SJCRH30 (cell line): ENCODE results near the gene MYL11. TPM values are rescaled to one million over a fixed set of nuclear protein-coding genes. Genes with fewer than 3 reads are reported as not detected.

Experiments
- DNase-seq, 2 experiments: peaks; one replicate each; pipeline ENCODE4 v3.0.0-alpha.2; 2015 to 2020
- H3K27ac ChIP-seq: fragments of 250-450 bp; sonication (Bioruptor Pico); 2 replicates; pipeline ENCODE4 v1.5.1; 2020; ENCODE audit warnings: mild to moderate bottlenecking, moderate library complexity
- H3K27me3 ChIP-seq: fragments of 250-450 bp; sonication (Bioruptor Pico); 2 replicates; pipeline ENCODE4 v1.5.1; 2020; ENCODE audit warnings: mild to moderate bottlenecking, moderate library complexity
- H3K36me3 ChIP-seq: fragments of 250-450 bp; sonication (Bioruptor Pico); 2 replicates; pipeline ENCODE4 v1.5.1; 2020; ENCODE audit warnings: mild to moderate bottlenecking, moderate library complexity
- H3K4me1 ChIP-seq: fragments of 250-450 bp; sonication (Bioruptor Pico); 2 replicates; pipeline ENCODE4 v1.5.1; 2020; ENCODE audit warnings: mild to moderate bottlenecking, moderate library complexity
- H3K4me3 ChIP-seq: fragments of 250-450 bp; sonication (Bioruptor Pico); 2 replicates; pipeline ENCODE4 v1.5.1; 2020; ENCODE audit warnings: mild to moderate bottlenecking, moderate library complexity
- H3K9me3 ChIP-seq: fragments of 250-450 bp; sonication (Bioruptor Pico); replicated peaks from 2 replicates; pipeline ENCODE4 v1.5.1; 2020; ENCODE audit warnings: mild to moderate bottlenecking, moderate library complexity
- total RNA-seq: library from RNA; depleted of rRNA; stranded (reverse); fragments of >200 nt; shearing (Covaris generic); gene quantifications from 2 replicates; pipeline ENCODE4 v1.2.3, GENCODE V29; 2014

Gene MYL11
- total RNA-seq, 1 experiment from 2014 or later = 10.8 TPM

DNA sequence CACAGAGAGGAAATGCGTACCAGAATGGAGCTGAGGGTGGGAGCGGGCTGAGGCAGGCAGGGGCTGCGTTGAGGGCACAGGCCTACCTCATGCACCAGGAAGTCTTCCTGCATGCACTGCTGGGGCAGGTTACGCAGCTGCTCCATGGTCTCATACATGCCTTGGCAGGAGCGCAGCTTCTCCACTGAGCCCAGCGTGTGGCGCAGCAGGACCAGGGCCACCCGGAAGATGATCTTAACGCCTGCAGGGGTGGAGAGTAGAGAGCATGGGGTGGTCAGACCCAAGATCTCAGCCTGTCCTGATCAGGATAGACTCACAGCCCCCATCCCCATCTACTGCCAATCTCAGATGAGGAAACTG, 16.0 kb upstream of the MYL11 start:
- Histone ChIP-seq H3K9me3 (no peaks in the 10 kb centered on the region), H3K36me3 (peaks cover 31% of the 10 kb centered on the region; the same call in 1 of the 2 replicates)
- DNase-seq = no peak

DNA sequence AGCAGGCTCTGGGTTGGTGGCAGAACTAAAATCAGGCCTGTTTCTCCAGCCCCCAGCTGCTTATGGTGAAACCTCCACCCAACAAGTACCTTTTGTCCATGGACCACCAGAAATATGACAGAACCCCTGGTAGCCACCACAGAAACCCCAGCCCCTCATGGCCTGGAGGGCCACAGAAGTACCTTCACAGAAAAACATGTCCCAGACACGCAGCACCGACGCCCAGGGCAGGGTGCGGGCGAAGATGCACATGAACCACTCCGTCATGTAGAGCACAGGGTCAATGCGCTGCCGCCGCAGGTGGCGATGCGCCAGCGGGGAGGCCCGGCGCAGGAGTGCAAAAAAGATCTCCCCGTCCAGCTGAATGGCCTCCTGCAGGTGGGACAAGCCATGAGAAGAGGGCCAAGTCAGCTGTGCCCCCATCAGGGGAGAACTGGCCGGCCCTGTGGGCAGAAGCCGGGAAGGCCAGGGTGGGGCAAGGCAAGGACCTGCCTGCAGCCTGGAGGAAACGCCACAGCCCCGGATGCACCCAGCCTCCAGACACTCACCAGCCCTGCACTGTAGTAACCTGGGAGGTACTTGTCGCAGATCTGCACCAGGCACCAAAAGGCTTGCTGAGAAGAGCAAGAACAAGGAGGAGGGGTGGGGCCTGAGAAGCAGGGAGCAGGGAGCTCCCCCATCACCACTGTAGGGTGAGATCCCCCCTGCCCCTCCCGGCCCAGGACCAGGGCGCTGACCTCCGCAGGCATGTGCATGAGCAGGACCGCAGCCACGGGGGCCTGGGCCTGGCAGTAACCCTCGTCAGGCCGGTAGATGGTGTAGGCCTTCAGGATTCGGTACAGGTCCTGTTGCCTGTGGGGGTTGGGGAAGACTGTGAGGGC, 15.4 kb upstream of the MYL11 start:
- Histone ChIP-seq H3K27me3 (no peaks in the 10 kb centered on the region), H3K9me3 (no peaks in the 10 kb centered on the region), H3K36me3 (peaks cover 28% of the 10 kb centered on the region), H3K4me1 (no peaks in the 10 kb centered on the region; the same call in 1 of the 2 replicates), H3K27ac (no peak overlapping the region), H3K4me3 (no peak overlapping the region)
- DNase-seq = no peak

More for the DNA sequence above, 16.0 kb upstream of the MYL11 start:
- no peaks in the 10 kb centered on the region for H3K27me3 ChIP-seq
- H3K27ac ChIP-seq = no peak overlapping the region
- H3K4me1 ChIP-seq = peaks cover 3% of the 10 kb centered on the region; the same call in 1 of the 2 replicates
- no peak overlapping the region for H3K4me3 ChIP-seq

DNA sequence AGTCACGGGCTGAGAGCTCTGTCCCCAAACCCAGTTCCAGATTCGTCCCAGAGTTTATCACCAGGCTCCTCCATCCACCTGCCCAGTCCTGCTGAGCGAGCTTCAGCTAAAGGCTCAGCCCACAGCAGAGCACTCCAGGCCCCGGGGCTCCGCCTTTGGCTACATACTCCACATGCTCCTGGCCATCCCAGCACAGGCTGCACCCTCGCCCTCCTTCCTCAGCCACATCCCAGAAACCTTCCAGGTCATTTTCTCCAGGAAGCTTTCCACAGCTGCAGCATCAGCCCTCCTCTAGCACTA, 14.8 kb upstream of the MYL11 start:
- Histone ChIP-seq H3K27ac (no peak overlapping the region), H3K9me3 (no peaks in the 10 kb centered on the region), H3K4me1 (no peaks in the 10 kb centered on the region), H3K36me3 (peaks cover 34% of the 10 kb centered on the region), H3K27me3 (no peaks in the 10 kb centered on the region), H3K4me3 (no peak overlapping the region)
- DNase-seq = no peak

DNA sequence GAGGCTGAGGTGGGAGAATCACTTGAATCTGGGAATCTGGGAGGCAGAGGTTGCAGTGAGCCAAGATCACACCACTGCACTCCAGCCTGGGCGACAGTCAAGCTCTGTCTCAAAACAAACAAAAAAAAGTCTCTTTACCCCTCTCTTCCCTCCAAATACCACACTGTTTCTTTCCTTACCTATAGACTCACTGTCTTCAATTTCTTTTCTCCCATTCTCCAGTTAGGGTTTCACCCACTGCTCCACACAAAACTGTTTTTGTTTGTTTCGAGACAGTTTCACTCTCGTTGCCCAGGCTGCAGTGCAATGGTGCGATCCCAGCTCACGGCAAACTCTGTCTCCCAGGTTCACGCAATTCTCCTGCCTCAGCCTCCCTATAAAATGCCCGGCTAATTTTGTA, 13.4 kb upstream of the MYL11 start:
- Histone ChIP-seq H3K27me3 (no peaks in the 10 kb centered on the region), H3K4me3 (no peak overlapping the region), H3K36me3 (peaks cover 46% of the 10 kb centered on the region), H3K9me3 (no peaks in the 10 kb centered on the region), H3K27ac (no peak overlapping the region), H3K4me1 (no peaks in the 10 kb centered on the region)
- no peak for DNase-seq

DNA sequence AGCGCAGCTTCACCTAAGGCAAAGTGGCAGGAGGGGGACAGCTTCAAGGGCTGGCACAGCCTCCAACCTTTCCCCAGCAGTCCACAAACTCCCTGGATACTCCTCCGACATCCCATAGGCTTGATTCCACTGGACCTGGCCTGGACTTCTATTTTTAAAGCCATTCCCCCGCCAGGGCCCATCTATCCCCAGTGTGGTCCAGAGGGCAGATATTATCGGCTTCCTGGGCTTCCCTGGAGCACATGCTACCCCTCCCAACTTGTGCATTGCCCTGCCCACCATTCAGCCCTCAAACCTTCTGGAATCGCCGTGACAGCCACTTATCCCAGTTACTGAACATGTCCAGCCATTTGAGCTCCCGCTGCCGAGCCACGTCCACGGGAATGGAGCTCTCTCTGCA, 9.4 kb upstream of the MYL11 start:
- Histone ChIP-seq H3K4me3 (no peak overlapping the region), H3K27ac (no peak overlapping the region), H3K27me3 (no peaks in the 10 kb centered on the region), H3K36me3 (peaks cover 39% of the 10 kb centered on the region), H3K4me1 (peaks cover 5% of the 10 kb centered on the region; the same call in 1 of the 2 replicates), H3K9me3 (no peaks in the 10 kb centered on the region)
- no peak for DNase-seq

DNA sequence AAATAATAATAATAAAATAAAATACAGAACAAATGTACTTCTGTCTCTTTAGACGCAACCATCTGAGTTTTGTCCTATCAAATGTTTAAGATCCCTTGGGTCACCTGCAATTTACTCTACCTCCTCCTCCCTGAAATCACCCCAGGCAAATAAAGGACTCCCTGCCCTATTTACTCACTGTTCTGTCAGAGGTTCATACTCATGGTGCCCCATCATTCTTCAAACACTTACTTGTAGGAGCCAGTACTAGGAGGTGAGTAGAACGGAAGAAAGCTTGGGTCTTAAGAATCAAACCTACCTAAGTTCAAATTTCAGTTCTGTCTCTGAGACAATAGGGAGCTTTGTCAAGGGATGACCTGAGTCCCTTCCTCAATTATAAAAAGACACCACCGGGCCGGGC, 8.1 kb upstream of the MYL11 start:
- H3K36me3 ChIP-seq = peaks cover 36% of the 10 kb centered on the region
- no peaks in the 10 kb centered on the region for H3K27me3 ChIP-seq
- no peak overlapping the region for H3K4me3 ChIP-seq
- no peak overlapping the region for H3K27ac ChIP-seq
- no peaks in the 10 kb centered on the region for H3K9me3 ChIP-seq
- H3K4me1 ChIP-seq = peaks cover 6% of the 10 kb centered on the region
- DNase-seq = no peak

DNA sequence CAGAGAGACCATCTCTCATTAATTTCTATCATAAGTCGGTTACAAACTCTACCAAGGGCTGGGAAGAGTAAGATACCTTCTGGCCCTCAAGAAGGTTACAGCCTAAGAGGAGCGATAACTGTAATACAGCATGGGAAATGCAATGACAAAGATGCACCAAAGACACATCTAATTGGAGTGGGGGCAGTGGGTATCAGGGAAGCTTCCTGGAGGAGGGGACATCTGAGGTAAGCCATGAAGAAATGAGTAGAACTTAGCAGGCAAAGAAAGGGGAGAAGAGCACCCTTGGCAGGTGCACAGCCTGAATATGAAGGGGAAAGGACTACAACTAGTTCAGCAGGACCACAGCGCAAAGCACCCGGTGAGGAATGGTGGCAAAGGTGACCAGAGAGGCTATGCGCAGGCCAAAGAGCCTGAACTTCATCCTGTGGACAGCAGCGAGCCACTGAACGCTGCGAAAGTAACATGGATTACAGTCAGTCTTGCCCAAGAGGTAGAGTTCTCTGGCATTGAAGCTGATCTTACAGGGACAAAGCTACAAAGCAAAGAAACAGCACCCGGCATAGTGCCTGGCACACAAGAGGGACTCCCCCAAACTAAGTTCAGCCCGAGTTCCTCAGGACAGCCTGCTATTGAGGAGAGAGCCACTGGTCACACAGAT, 7.1 kb upstream of the MYL11 start:
- H3K9me3 ChIP-seq = no peaks in the 10 kb centered on the region
- H3K4me3 ChIP-seq = no peak overlapping the region; the same call in 1 of the 2 replicates
- H3K27ac ChIP-seq = no peak overlapping the region
- H3K36me3 ChIP-seq = peaks cover 31% of the 10 kb centered on the region
- H3K4me1 ChIP-seq = peaks cover 16% of the 10 kb centered on the region
- no peaks in the 10 kb centered on the region for H3K27me3 ChIP-seq
- no peak for DNase-seq

DNA sequence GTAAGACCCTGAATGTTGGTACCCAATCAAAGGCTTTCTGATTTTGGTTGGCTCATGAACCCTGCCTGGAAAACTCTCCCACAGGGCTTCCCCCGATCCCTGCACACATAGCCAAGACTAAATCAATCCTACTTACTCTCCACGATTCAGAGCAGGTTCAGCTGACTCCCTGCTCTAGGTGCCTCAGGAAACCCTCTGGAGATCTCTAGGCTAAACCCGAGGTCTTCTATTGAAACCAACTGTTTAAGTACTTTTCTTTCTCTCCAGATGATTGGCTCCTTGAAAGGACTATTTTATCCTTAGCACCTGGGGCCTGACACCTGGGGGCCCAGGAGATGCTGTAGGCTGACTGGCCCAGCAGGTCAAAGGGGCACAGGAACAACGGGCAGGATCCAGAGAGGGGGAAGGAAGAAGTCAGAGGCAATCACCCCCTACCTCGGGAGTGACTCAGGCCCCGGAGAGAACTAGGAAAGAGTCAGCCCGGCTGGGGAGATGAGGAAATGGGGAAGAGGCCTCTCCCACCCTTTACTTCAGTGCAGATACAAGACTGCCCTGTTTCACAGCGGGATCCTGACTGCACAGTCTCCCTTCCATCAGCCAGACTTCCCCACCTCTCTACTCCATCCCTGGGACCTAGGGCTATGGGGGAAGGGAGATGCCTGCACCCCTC, 6.3 kb upstream of the MYL11 start:
- DNase-seq = peak in 1 of 2 experiments; percentile 36
- Histone ChIP-seq H3K4me3 (peak overlapping the region; percentile 70), H3K36me3 (peaks cover 27% of the 10 kb centered on the region), H3K9me3 (no peaks in the 10 kb centered on the region), H3K27ac (no peak overlapping the region), H3K27me3 (no peaks in the 10 kb centered on the region), H3K4me1 (peaks cover 22% of the 10 kb centered on the region)

DNA sequence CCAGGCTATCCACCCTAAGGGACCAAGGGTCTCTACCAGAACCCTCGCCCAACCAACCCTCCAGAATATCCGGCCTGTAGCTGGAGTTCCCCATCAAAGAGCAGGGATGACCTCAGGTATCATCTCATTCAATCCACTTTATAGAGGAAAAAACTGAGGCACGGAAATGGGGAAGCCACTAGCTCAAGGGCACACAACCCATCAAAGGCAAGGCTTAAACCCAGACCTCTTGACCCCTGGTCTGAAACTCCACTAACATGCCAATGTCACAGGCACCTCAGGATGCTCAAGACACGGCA, 5.9 kb upstream of the MYL11 start:
- no peaks in the 10 kb centered on the region for H3K27me3 ChIP-seq
- peaks cover 26% of the 10 kb centered on the region for H3K36me3 ChIP-seq
- DNase-seq = no peak
- no peaks in the 10 kb centered on the region for H3K9me3 ChIP-seq
- H3K4me3 ChIP-seq = peak overlapping the region; percentile 70
- no peak overlapping the region for H3K27ac ChIP-seq
- peaks cover 22% of the 10 kb centered on the region for H3K4me1 ChIP-seq

DNA sequence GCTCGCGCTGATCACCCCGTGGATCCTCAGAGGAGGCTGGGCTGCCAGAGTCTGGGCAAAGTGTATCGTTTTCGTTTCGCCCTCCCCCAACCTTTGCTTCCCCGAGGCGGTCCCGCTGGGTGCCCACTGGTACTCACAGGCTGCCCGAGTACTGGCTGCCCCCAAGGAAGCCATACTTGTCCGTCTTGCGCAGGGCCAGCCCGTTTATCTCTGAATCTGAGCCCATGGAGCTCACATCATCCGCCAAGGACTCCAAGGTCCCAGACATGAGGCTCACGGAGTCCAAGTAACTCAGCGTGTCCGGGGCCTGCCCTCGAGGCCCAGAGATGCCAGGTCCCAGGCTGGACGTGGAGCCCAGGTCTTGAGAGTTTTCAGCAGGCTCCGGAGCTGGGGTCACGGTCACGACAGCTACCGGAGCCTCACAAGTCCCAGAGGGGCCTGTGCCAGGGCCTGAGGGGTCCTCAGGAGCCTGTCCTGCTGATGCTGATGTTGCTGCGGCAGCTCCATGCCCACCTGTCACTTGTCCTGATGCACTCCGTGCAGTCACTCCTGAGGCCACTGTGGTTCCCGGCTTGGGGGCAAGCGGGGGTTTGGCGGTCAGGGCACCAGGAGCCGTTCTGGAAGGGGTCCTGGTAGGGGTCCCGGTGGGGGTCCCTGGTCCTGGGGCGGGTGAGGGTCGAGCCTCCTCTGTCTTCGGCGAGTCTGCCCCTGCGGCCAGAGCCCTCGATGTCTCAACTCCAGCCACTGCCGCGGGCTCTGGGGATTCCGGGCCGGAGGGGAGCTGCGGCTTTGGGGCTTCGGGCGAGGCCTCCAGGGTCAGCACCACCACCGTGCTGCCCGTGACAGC, 5.3 kb upstream of the MYL11 start:
- peak in 1 of 2 experiments; percentile 44 for DNase-seq
- no peak overlapping the region; the same call in 1 of the 2 replicates for H3K27ac ChIP-seq
- peaks cover 23% of the 10 kb centered on the region for H3K36me3 ChIP-seq
- peaks cover 22% of the 10 kb centered on the region for H3K4me1 ChIP-seq
- peak overlapping the region; percentile 70 for H3K4me3 ChIP-seq
- H3K9me3 ChIP-seq = no peaks in the 10 kb centered on the region
- H3K27me3 ChIP-seq = no peaks in the 10 kb centered on the region

DNA sequence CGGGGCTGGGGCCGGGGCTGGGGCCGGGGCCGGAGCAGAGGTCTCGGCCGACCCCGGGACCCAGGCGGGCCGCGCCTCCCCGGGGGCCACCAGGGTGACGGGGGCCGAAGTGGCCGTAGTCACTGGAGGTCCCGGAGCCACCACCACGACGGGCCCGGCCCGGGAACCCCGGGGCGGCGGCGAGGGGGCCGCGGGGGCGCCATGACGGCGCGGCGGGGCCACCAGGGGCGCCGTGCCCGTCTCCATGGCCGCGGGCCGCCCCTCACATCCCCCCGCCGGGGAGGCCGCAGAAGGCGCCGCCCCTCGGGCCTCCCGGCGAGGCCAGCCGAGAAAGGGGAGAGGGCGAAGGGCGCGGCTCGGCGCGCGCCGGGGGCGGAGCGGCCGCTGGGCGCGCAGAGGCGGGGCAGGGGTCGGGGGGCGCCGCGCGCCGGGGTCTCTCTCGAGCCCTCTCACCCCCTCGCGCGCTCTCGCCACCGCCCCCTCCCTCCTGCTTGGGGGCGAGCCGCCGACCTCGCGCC, 4.6 kb upstream of the MYL11 start:
- H3K4me3 ChIP-seq = peak overlapping the region; percentile 70

DNA sequence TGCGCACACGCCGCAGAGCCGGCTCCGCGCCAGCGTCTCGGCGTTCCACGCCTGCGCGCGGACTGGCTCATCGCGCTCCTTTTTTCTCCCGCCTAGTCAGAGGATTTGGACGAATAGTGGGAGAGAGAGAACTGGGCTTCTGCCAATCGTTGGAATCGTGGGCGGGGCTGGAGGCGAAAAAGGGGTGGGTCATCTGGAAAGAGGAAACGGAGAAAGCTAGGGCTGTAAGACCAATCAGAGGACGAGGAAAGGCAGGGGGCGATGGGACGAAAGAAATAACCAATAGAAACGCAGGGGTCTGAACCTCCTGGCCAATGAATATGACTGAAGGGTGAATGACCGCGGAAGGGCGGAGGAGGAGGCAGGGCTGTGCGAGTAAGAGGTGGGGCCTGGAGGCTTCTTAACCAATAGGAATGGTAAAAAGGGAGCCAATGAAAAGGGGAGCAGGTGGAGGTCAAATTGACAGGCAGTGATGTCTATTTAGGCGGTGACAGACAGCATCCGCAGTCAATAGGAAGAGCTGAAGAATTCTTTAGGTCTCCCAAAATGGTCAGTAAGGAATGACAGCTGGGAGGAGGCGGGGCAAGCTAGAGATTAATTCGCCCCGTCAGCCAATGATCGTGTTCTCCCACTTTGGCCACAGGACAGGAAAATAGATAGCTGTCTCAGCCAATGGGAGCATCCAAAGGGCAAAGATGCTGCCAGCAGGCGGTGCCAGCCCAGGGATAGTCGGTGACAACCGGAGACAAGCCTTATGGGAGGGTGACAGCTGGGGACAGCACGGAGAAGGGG, 4.0 kb upstream of the MYL11 start, which contains the start of gene TBC1D10B:
Gene TBC1D10B, minus strand, starts transcription at position 39 of the 792 bp plus-strand sequence. CDS start 311 bp downstream, outside the sequence.
- peak; percentile 99 to 100 for DNase-seq
- peak within 1 kb of the TSS; percentile 70 for H3K4me3 ChIP-seq
- peaks cover 11% of the 10 kb centered on the region for H3K36me3 ChIP-seq

More for the DNA sequence above, 4.6 kb upstream of the MYL11 start:
- Histone ChIP-seq H3K36me3 (peaks cover 17% of the 10 kb centered on the region), H3K27me3 (no peaks in the 10 kb centered on the region), H3K9me3 (no peaks in the 10 kb centered on the region), H3K4me1 (peaks cover 22% of the 10 kb centered on the region), H3K27ac (no peak overlapping the region; the same call in 1 of the 2 replicates)
- no peak for DNase-seq

DNA sequence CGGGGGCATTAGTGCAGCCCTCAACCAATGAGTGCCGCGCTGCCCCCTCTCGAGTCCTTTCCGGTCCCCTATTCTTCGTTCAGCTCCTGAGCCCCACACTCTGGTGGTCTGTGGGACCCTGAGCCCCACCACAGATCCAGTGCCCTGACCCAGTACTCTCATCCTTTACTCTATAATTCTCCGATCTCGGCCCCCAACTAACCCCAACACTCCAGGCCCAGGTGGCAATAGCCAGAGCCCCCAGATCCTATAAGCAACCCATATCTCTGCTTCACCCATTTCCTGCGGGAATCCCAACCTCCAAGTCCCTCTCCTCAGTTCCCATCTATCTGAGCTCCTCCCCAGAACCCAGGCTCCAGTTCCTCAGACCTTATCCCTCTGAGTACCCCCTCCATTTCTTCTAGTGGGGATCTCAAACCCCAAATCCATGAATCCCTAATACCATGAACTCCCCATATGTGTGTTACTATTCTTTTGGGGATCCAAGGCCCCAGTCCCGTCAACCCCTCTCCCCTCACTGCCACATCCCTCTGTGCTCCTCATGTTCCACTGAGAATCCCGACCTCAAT, 3.3 kb upstream of the MYL11 start:
- DNase-seq = no peak
- Histone ChIP-seq H3K4me3 (peak overlapping the region; percentile 47), H3K4me1 (peaks cover 31% of the 10 kb centered on the region), H3K9me3 (no peaks in the 10 kb centered on the region), H3K36me3 (peaks cover 5% of the 10 kb centered on the region), H3K27me3 (no peaks in the 10 kb centered on the region), H3K27ac (peak overlapping the region; percentile 69)

More for the DNA sequence above, 4.0 kb upstream of the MYL11 start, which contains the start of gene TBC1D10B:
- Histone ChIP-seq H3K27ac (peak within 1 kb of the TSS; percentile 69), H3K27me3 (no peaks in the 10 kb centered on the region), H3K9me3 (no peaks in the 10 kb centered on the region), H3K4me1 (peaks cover 24% of the 10 kb centered on the region)
